ENCODE data around the gene POLR3C.
"Not testable (repeated sequence)": the region's sequence is repeated elsewhere in the genome, so short reads cannot be mapped to it uniquely, and the experiment has no call there.

Gene POLR3C

DNA sequence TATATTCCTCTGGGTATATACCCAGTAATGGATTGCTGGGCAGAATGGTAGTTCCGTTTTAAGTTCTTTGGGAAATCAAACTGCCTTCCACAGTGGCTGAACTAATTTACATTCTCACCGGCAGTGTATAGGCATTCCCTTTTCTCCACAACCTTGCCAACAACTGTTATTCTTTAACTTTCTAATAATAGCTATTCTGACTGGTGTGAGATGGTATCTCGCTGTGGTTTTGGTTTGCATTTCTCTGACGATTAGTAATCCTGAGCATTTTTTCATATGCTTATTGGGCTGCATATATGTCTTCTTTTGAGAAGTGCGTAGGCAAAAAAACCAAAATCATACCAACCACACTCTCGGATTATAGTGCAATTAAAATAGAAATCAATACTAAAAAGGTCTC is 5.9 kb upstream of the POLR3C start:
- DNase-seq (ENCODE audit: low read depth in 2 of 2) = peak; percentile 63 to 68

- not testable (repeated sequence) for DNase-seq (ENCODE audit: low read depth in 2 of 2)
Observed at GRCh38 chr1:145822779-145823331, 1.1 kb upstream of the POLR3C start.

GRCh38 chr1:145824499-145824842 is 471 bp downstream of the POLR3C start:
- no peak for DNase-seq (ENCODE audit: low read depth in 2 of 2)

GRCh38 chr1:145826030-145826429 is 2.0 kb downstream of the POLR3C start:
- DNase-seq (ENCODE audit: low read depth in 2 of 2) = no peak

DNA sequence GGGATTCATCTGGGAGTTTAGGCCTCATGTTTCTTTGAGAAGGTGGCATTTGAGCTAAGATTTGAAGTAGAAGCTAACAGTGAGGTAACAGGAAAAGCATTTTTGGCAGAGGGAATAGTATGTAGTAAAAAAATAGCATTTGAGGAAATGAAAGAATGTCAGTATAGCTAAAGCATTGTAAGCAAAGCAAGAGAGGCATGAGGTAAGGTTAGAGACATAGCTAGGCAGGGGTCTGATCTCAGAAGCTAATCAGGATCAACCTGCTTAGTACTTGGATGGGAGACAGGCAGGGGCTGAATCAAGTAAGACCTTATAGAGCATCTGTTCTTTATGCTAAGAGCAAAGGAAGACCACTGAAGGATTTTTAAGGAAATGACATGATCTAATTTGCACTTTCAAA is 4.0 kb downstream of the POLR3C start:
- no peak for DNase-seq (ENCODE audit: low read depth in 2 of 2)

GRCh38 chr1:145828367-145829026 is 4.5 kb downstream of the POLR3C start:
- no peak for DNase-seq (ENCODE audit: low read depth in 2 of 2)

- not testable (repeated sequence) for DNase-seq (ENCODE audit: low read depth in 2 of 2)
Observed at GRCh38 chr1:145830810-145831209, 6.8 kb downstream of the POLR3C start.

DNA sequence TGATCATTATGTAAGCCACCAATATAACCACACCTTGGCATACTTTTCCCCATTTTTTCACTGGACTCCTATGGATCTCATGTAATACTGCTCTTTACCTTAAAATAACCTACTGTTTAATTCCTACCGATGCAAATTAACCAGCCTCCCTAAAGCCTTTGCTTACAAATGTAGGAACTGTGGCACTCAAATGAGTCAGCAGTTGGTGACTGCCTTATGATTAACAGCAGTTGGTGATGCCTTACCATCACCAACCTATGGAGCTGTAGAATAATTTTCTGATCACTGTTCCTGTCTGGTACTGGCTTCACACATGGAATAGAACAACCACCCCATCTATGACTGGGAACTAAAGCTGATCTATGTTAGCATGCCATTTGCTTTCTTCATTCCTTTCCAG is 13.7 kb downstream of the POLR3C start:
- no peak for DNase-seq (ENCODE audit: low read depth in 2 of 2)

- no peak for DNase-seq (ENCODE audit: low read depth in 2 of 2)
Observed at GRCh38 chr1:145843031-145843430, 19.0 kb downstream of the POLR3C start.

DNA sequence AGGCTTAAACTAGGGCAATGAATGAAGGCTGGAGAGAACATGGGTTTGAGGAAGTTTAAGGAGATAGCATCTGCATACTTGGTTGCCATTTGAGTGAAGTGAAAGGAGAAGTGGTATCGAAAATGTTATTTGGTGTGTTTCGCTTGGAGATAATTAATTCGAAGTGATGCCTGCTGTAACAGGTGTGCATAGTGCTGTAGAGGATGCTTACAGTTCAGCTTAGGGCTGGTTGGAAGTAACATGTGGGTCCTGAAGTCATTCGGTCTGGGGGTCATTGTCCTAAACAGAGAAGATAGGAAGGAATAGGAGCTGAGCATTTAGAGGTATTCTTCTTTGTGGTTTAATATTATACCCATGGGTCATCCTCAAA is 21.1 kb downstream of the POLR3C start:
- no peak for DNase-seq (ENCODE audit: low read depth in 2 of 2)

DNA sequence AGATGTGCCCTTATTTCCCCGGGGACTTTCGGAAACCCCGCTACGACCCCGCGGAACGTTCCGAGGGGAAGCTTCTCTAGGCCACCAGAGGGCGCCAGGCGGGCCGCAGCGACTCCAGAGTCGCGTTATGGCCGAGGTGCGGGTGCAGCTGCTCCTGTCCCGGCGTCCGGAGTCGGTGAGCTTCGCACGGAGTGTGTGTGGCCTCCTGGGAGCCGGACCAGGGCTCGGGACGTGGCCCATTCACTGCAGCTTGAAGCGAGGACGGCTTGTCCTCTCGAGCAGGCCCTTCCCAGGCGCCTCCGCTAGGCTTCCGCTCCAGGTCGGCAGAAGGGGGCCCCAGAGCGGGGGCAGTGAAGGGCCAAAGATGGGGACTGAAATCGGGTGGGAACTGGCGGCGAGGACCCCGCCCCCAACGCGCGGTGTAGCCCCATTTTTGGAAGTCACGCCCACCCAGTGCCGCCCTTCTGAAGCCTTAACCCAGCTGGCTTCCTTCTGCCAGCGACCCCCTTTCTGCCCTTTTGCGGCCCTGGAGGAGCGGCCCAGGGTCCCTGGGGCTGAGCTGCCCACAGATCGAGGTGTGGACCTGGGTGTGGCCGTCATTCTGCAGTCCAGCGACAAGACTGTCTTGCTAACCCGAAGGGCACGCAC is 21.6 kb downstream of the POLR3C start, which contains the start of gene NUDT17:
NUDT17 (plus strand) TSS at position 117 of the 648 bp plus-strand sequence; CDS start at position 128, 11 bp downstream.
- DNase-seq (ENCODE audit: low read depth in 2 of 2) = peak; percentile 33 to 35

GRCh38 chr1:145846201-145846612 is 22.2 kb downstream of the POLR3C start:
- no peak for DNase-seq (ENCODE audit: low read depth in 2 of 2)

DNA sequence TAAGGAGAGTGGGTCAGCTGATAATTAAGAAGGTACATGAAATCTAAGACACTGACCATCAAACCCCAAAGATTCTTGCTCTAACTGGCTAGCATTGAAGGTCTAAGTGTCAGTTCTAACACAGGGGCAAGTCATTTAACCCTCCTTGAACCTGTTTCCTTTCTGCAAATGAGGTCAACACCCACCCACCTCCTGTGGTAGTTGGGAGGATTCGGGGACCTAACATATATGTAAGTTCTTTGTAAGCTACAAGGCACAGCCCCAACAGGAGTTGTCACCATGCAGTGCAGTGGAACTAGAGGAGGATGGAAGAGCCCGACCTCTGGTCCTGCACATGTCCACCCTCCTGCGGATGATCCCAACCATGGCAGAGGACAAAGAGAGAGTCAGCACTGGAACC is 23.8 kb downstream of the POLR3C start:
- no peak for DNase-seq (ENCODE audit: low read depth in 2 of 2)

- DNase-seq (ENCODE audit: low read depth in 2 of 2) = peak in 1 of 2 experiments; percentile 40
Observed at GRCh38 chr1:145849356-145850160, 25.6 kb downstream of the POLR3C start.

- no peak for DNase-seq (ENCODE audit: low read depth in 2 of 2)
Observed at GRCh38 chr1:145855426-145855948, 31.5 kb downstream of the POLR3C start.

- no peak for DNase-seq (ENCODE audit: low read depth in 2 of 2)
Observed at GRCh38 chr1:145857170-145857569, 33.2 kb downstream of the POLR3C start.

DNA sequence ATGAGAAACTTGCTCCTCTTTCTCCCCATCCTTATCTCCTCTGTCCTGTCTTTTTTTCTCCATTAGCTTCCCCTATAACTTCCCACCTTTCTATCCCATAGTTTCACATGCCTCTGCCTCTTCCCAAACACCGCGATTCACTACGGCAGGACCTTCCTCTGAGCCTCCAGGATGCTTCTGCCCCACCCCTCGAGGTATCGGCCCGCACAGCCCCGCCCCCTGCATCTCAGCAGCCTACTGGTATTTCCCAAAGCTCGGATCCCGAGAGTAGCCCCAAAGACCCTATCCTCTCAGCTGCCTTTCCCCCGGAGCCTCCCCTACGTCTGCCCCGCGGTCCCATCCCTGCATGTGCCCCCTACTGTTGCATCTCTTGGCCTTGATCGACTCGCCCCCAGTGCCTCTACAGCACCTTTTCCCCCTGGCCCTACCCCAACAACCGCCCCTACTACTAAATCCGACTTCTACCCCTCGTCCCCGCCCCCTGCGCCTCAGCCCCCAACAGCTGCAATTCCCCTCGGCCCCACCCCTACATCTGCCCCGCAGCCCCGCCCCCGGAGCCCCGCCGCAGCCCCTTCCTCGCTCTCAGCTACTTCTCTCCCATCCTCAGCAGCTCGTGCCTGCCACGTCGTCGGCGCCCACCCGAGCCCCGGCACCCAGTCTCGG is 34.4 kb downstream of the POLR3C start:
- no peak for DNase-seq (ENCODE audit: low read depth in 2 of 2)

GRCh38 chr1:145858901-145859490 is 35.0 kb downstream of the POLR3C start, which contains the start of gene PIAS3:
TSS of gene PIAS3 (minus strand) at chr1:145859081. CDS start at chr1:145858990, 91 bp downstream.
- DNase-seq (ENCODE audit: low read depth in 2 of 2) = peak; percentile 87 to 89

DNA sequence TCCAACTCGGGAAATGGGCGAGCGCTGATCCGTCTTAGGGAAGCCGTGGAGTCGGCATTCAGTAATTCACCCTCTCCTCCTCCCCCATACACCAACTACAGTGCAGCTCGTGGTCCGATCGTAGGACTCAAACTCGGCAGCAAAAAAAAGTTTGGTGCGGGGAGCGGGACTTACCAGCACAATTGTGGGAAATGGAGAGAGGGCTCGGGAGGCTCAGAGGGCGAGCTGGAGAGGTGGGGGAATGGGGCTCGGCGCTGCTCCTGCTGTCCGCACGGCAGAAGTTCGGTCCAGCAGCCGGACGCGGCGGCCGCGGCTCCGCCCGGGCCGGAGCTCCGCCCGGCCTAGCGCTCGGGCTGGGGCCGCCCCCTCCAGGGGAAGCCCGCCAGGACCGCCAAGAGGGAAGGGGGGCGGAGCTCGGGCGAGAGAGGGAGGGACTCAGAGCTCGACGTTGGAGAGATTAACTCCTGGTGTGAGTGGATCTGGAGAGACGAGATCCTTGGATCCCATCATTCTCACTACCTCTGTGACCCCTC is 35.6 kb downstream of the POLR3C start:
- peak; percentile 71 to 75 for DNase-seq (ENCODE audit: low read depth in 2 of 2)

GRCh38 chr1:145863282-145864018 is 39.5 kb downstream of the POLR3C start:
- DNase-seq (ENCODE audit: low read depth in 2 of 2) = no peak
